B cell (primary cell): Measurements from ENCODE around the gene RMI2.

Experiments used
- CTCF ChIP-seq: fragments of 200-600 bp; IDR thresholded peaks from one replicate; pipeline ENCODE4 v1.8.0; 2022; ENCODE audit warnings: antibody characterized with exemption, mild to moderate bottlenecking
- EZH2 ChIP-seq: IDR thresholded peaks from 2 replicates; pipeline ENCODE4 v1.6.1; 2012; ENCODE audit warnings: borderline replicate concordance, low read depth, mild to moderate bottlenecking, moderate library complexity, low read length; ENCODE audit not compliant: insufficient read depth, poor library complexity, severe bottlenecking

- TF ChIP-seq EZH2, result no peak
- TF ChIP-seq CTCF, result no peak
Observed at GRCh38 chr16:11341371-11341770, 3.9 kb upstream of the RMI2 start.
